HG02588 (cell line): Measurements from ENCODE around the gene SKI.
"Not testable (repeated sequence)": the region's sequence is repeated elsewhere in the genome, so short reads cannot be mapped to it uniquely, and the experiment has no call there.

Experiments
- ATAC-seq: cut with Tn5 transposase; IDR thresholded peaks from one replicate; pipeline ENCODE4 v1.9.1; 2021; ENCODE audit warnings: mild to moderate bottlenecking, moderate library complexity; ENCODE audit not compliant: unreplicated experiment

SKI gene

GRCh38 chr1:2318314-2319278 is 90.5 kb downstream of the SKI start:
- no peak for ATAC-seq

- ATAC-seq, result no peak
Measured at GRCh38 chr1:2319291-2319690, 91.2 kb downstream of the SKI start.

GRCh38 chr1:2320006-2320405 is 91.9 kb downstream of the SKI start:
- ATAC-seq, result no peak

GRCh38 chr1:2320760-2321667 is 92.9 kb downstream of the SKI start:
- no peak for ATAC-seq

- no peak for ATAC-seq
Measured at GRCh38 chr1:2322065-2322571, 94.0 kb downstream of the SKI start.

GRCh38 chr1:2322581-2323211 is 94.6 kb downstream of the SKI start:
- ATAC-seq, result no peak

GRCh38 chr1:2323451-2323974 is 95.4 kb downstream of the SKI start:
- no peak for ATAC-seq

- ATAC-seq, result no peak
Measured at GRCh38 chr1:2324553-2325366, 96.6 kb downstream of the SKI start.

- no peak for ATAC-seq
Measured at GRCh38 chr1:2326524-2326923, 98.4 kb downstream of the SKI start.

GRCh38 chr1:2327162-2327561 is 99.0 kb downstream of the SKI start:
- ATAC-seq, result not testable (repeated sequence)

GRCh38 chr1:2327841-2328240 is 99.7 kb downstream of the SKI start:
- ATAC-seq, result no peak

- ATAC-seq, result no peak
Measured at GRCh38 chr1:2328676-2329455, 100.7 kb downstream of the SKI start.

- ATAC-seq, result no peak
Measured at GRCh38 chr1:2330035-2330434, 101.9 kb downstream of the SKI start.

GRCh38 chr1:2330519-2331199 is 102.5 kb downstream of the SKI start:
- ATAC-seq, result no peak

GRCh38 chr1:2331200-2331544 is 103.1 kb downstream of the SKI start:
- ATAC-seq, result no peak

- ATAC-seq, result not testable (repeated sequence)
Measured at GRCh38 chr1:2331580-2331979, 103.5 kb downstream of the SKI start.

GRCh38 chr1:2334366-2334765 is 106.2 kb downstream of the SKI start:
- no peak for ATAC-seq

GRCh38 chr1:2334883-2335534 is 106.9 kb downstream of the SKI start:
- no peak for ATAC-seq
